GM19395 (cell line): ENCODE measurements around the gene CST3.
"Not testable (repeated sequence)": the region's sequence is repeated elsewhere in the genome, so short reads cannot be mapped to it uniquely, and the experiment has no call there.

Experiments
- ATAC-seq: cut with Tn5 transposase; IDR thresholded peaks from one replicate; pipeline ENCODE4 v1.9.1; 2021; ENCODE audit warnings: mild to moderate bottlenecking, moderate library complexity; ENCODE audit not compliant: unreplicated experiment

The CST3 gene

GRCh38 chr20:23629542-23630391, 8.0 kb downstream of the CST3 start:
- no peak for ATAC-seq

DNA sequence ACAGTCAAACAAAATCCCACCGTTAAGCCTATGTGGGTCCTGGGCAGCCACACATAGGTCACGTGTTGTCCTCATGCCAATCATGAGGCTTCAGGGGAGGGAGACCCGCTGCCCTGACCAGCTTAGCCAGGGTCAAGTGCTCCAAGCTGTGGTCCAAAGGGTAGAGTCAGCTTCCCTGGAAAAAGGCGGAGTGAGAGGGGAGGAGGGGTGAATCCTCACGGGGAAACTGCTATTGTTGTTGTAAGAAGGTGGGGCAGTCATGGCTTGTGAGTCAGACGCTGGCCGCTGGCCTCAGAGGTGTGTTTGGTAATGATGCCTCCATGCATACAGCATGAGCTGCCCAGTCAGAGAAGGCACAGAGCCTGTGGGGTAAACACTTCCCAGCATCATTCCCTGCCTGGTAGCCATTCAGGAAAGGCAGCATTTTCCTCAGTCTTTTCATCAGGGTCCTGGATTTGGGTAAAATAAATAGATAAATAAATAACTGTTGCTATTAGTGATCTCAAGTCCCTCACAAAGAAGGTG, 8.7 kb downstream of the CST3 start:
- no peak for ATAC-seq

GRCh38 chr20:23628402-23629016, 9.2 kb downstream of the CST3 start:
- no peak for ATAC-seq

GRCh38 chr20:23627501-23627900, 10.3 kb downstream of the CST3 start:
- no peak for ATAC-seq

- no peak for ATAC-seq
Measured at GRCh38 chr20:23626040-23626620, 11.6 kb downstream of the CST3 start.

GRCh38 chr20:23625236-23625964, 12.4 kb downstream of the CST3 start:
- ATAC-seq, result peak; percentile 62

DNA sequence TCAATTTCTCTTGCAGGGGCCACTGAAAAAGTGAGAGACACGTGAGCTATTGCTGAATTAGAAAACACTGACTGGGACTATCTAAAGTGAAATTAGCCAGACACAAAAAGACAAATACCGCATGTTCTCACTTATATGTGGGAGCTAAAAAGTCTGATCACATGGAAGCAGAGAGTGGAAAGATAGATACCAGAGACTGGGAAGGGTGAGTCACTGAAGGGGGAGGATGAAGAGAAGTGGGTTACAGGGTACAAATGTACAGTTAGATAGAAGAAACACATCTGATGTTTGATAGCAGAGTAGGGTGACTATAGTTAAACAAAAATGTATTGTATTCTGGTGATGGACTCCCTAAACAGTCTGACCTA, 13.4 kb downstream of the CST3 start:
- ATAC-seq, result no peak

DNA sequence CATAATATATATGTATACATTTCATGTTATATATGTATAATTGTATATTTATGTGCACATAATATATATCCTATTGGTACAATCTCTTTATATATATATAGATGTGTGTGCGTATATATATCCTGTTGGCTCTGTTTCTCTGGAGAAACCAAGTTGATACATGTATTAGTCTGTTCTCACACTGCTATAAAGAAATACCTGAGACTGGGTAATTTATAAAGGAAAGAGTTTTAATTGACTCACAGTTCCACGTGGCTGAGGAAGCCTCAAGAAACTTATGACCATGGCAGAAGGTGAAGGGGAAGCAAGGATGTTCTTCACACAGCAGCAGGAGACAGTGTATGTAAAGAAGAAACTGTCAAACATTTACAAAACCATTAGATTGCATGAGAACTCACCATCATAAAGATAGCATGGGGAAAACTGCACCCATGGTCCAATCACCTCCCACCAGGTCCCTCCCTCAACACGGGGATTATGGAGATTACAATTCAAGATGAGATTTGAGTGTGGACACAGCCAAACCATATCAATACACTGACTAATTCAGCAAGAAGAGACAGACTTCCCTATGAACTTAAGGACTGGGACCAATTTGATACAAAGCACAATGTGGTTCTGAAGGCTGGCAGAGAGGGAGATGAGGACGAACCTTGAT, 14.0 kb downstream of the CST3 start:
- ATAC-seq, result no peak

GRCh38 chr20:23622839-23623343, 14.9 kb downstream of the CST3 start:
- peak; percentile 57 for ATAC-seq

DNA sequence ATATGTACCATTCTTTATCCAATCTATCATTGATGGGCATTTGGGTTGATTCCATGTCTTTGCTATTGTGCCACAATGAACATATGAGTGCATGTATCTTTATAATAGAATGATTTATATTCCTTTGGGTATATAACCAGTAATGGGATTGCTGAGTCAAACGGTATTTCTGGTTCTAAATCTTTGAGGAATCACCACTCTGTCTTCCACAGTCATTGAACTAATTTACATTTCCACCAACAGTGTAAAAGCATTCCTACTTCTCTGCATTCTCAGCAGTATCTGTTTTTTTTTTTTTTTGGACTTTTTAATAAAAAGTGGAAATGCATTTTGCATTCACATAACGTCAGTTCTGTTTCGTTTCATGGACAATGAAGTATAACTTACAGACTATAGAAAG, 15.4 kb downstream of the CST3 start:
- ATAC-seq, result not testable (repeated sequence)

GRCh38 chr20:23620670-23621386, 16.9 kb downstream of the CST3 start:
- not testable (repeated sequence) for ATAC-seq

DNA sequence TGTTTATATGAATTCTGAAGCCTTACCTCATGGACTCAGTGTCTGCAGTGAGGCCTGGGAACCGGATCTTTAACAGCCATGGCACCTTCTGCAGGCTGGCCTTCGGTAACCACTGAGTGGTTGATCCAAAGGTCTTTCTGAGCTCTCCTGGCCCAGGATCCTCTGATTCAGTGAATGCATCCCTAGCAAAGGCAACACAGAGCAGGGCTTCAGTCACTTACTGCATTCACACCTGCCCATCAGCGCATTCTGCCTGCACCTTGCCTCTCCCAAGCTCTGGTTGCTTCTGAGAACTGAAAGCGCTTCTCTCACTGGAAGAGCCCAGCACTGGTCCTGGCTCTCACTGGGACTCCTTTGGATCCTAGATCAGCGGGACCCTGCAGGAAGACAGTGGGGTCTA, 23.6 kb downstream of the CST3 start:
- ATAC-seq, result no peak

DNA sequence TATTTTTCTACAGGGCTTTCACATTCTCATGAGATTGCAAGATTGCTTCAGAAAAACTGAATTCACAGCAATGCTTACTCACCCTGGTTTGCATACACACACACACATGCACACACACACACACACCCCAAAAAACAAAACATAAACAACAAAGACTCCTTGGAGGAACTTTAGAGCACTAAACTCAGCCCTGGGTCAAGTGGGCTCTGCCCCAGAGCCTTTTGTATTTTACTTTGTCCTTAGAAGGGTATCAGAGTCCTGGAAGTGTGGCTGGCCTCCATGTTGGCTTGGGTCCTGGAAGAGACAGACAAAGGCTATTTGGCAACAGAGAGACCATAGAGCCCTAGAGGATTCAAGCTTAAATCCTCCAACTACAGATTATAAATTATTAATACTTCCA, 24.1 kb downstream of the CST3 start:
- no peak for ATAC-seq

GRCh38 chr20:23612396-23612795, 25.4 kb downstream of the CST3 start:
- ATAC-seq, result no peak

- ATAC-seq, result no peak
Measured at GRCh38 chr20:23609486-23610109, 28.2 kb downstream of the CST3 start.

DNA sequence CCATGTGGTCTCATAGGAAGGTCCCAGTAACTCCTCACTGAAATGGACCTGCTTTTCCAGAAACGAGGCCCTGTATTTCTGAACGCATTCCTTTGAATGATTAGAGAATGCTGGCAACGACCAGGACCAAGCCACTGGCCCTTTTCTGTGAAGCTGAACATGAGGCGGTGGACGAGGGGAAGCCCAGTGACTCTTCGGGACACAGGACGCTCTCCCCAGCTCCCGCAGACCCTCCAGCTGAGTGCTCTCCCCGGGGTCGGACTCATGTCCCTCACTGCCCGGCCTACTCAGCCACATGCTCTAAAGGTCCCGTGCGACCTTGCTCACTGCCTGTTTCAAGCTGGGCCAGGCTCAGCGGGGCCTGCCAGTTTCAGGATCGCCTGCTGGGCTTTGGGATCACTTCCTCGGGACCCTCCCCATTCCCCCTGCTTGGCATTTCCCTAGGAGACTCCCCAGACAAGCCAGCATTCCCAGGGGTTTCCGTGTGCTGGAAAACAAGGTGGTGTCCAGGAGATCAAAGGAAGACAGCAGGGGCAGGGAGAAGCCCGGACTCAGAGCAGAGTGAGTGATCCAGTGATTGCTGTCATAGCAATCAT, 29.4 kb downstream of the CST3 start:
- no peak for ATAC-seq

DNA sequence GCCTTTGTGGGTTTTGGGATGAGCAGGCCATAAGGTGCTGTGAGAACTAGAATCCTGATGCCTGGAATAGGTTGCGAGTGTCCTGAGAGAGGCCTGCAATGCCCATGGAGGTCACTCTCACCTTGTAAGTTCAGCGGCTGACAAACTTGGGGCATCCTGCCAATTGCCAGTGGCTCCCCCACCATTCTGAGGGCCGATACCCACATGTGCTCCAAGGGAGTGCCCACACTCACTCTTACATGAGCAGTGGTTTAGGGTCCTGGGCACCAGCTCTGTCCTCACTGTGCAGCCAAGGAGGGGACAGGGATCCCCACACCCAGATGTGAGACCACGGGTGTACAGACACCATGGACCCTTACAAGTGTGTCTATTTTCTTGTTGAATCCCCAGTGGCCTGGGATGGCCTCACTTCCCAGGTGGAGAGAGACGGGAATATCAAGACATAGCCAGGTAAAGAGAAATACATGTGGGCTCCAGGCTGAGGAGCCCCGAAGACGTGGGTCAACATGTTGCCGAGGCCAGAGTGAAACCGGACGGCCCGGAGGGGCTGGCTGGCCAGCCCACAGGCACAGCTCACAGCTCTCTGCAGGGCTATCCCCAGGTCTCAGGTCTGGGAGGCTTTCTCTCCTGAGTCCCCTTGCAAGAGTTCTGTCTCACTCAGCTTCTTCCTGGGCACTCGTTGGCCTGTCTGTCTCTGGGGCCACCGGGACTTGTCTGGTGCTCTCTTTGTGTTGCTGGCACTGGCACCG, 30.1 kb downstream of the CST3 start:
- ATAC-seq, result no peak

DNA sequence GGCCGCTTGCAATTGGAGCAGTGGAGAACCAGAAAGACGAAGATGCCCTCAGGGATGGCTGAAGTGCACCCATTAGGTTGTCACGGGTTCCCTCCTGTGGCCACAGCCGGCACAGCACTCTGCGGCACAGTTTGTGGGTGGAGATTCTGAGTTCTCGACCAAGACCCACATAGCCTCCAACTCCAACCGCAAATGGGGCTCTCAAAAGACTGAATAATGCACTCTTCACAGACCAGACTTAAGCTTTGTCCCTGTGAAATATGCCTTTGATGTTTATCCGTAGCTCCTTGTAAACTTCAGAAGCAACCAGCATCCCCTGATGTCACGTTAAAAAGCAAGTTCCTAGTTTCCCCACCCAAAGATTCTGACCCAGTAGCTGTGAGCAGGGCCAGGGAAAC, 31.1 kb downstream of the CST3 start:
- peak; percentile 93 for ATAC-seq
